ENCODE data around the gene LTBP1.
"Not testable (repeated sequence)": the region's sequence is repeated elsewhere in the genome, so short reads cannot be mapped to it uniquely, and the experiment has no call there.

Gene LTBP1

GRCh38 chr2:33351781-33352180 is 405.0 kb downstream of the LTBP1 start:
- no peak for DNase-seq (ENCODE audit: low spot score)

- DNase-seq (ENCODE audit: low spot score) = no peak
Observed at GRCh38 chr2:33354981-33355380, 408.2 kb downstream of the LTBP1 start.

GRCh38 chr2:33358878-33359277 is 412.1 kb downstream of the LTBP1 start:
- DNase-seq (ENCODE audit: low spot score) = no peak

- no peak for DNase-seq (ENCODE audit: low spot score)
Observed at GRCh38 chr2:33363325-33364298, 416.9 kb downstream of the LTBP1 start.

- no peak for DNase-seq (ENCODE audit: low spot score)
Observed at GRCh38 chr2:33365264-33365970, 418.7 kb downstream of the LTBP1 start.

- DNase-seq (ENCODE audit: low spot score) = no peak
Observed at GRCh38 chr2:33366473-33366872, 419.7 kb downstream of the LTBP1 start.

- DNase-seq (ENCODE audit: low spot score) = not testable (repeated sequence)
Observed at GRCh38 chr2:33368524-33368923, 421.8 kb downstream of the LTBP1 start.

- no peak for DNase-seq (ENCODE audit: low spot score)
Observed at GRCh38 chr2:33369191-33369590, 422.4 kb downstream of the LTBP1 start.

- DNase-seq (ENCODE audit: low spot score) = no peak
Observed at GRCh38 chr2:33370636-33371265, 424.0 kb downstream of the LTBP1 start.

- DNase-seq (ENCODE audit: low spot score) = no peak
Observed at GRCh38 chr2:33371304-33372090, 424.7 kb downstream of the LTBP1 start.

GRCh38 chr2:33372940-33373553 is 426.3 kb downstream of the LTBP1 start:
- peak; percentile 54 for DNase-seq (ENCODE audit: low spot score)

GRCh38 chr2:33373986-33374385 is 427.2 kb downstream of the LTBP1 start:
- no peak for DNase-seq (ENCODE audit: low spot score)

- DNase-seq (ENCODE audit: low spot score) = no peak
Observed at GRCh38 chr2:33375054-33375453, 428.3 kb downstream of the LTBP1 start.

GRCh38 chr2:33377048-33377447 is 430.3 kb downstream of the LTBP1 start:
- DNase-seq (ENCODE audit: low spot score) = no peak

- peak; percentile 64 for DNase-seq (ENCODE audit: low spot score)
Observed at GRCh38 chr2:33378556-33379210, 431.9 kb downstream of the LTBP1 start.

GRCh38 chr2:33380001-33380609 is 433.4 kb downstream of the LTBP1 start:
- DNase-seq (ENCODE audit: low spot score) = no peak

- DNase-seq (ENCODE audit: low spot score) = no peak
Observed at GRCh38 chr2:33380719-33381118, 434.0 kb downstream of the LTBP1 start.

GRCh38 chr2:33381301-33381858 is 434.6 kb downstream of the LTBP1 start:
- no peak for DNase-seq (ENCODE audit: low spot score)

- no peak for DNase-seq (ENCODE audit: low spot score)
Observed at GRCh38 chr2:33383855-33384598, 437.3 kb downstream of the LTBP1 start.
